OCI-M1 (cell line): Measurements from ENCODE around the gene CCDC91.
A peak's percentile ranks its signal among the peaks of the same experiment; 100 is the strongest.
"Not testable (repeated sequence)": the region's sequence is repeated elsewhere in the genome, so short reads cannot be mapped to it uniquely, and the experiment has no call there.

Experiments
- DNase-seq: peaks from one replicate; lab custom pipeline; 2025; lab: John Stamatoyannopoulos, UW

The CCDC91 gene

GRCh38 chr12:28232211-28232928 lies 42.1 kb downstream of the CCDC91 start:
- no peak for DNase-seq

DNA sequence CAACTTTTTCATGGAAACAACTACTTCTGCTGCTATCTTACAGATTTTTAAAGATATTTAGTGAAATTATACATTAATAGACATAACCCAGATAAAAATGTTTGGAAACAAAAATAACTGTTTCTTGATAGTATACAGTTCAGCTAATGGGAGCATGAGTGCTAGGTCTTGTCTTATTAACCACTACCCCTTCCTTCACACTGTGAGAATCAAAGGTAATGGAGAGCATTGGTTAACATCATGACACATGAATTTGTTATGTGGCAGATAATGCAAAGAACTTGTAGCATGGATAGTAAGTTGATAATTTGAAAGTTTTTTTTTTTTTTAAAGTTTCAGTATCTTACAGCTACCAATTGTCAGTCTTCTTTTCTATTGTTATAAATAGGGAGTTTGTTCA lies 44.2 kb downstream of the CCDC91 start:
- DNase-seq, result peak; percentile 65

DNA sequence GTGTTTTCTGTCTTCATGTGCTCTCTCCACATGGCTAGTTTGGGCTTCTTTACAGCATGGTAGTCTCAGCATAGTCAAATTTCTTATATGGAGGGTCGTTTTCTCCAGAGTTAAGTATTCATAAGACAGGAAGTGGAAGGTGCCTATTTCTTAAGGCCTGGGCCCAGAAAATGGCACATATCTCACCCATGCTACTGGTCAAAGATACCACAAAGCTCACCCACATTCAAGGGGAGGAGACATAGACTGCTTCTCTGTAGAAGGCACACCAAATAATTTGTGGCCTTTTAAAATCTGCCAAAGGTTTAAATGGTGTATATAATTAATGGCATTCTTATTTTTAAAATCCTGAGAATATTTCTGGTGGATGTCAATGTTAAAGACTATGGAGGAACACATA lies 44.8 kb downstream of the CCDC91 start:
- peak; percentile 75 for DNase-seq

GRCh38 chr12:28235985-28236384 lies 45.7 kb downstream of the CCDC91 start:
- no peak for DNase-seq

DNA sequence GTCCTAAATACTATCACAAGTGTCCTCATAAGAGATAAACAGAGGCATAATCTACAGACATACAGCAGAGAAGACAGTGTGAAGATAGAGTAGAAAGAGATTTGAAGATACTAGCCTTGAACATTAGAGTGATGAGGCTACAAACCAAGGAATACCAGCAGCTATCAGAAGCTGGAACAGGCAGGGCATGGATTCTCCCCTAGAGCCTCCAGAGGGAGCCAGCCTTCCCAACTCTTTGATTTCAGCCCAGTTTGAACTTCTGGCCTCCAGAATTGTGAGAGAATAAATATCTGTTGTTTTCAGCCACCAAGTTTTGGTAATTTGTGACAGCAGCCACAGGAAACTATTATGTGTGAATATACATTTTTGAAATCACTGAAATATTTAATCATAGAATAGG lies 47.2 kb downstream of the CCDC91 start:
- DNase-seq, result peak; percentile 46

DNA sequence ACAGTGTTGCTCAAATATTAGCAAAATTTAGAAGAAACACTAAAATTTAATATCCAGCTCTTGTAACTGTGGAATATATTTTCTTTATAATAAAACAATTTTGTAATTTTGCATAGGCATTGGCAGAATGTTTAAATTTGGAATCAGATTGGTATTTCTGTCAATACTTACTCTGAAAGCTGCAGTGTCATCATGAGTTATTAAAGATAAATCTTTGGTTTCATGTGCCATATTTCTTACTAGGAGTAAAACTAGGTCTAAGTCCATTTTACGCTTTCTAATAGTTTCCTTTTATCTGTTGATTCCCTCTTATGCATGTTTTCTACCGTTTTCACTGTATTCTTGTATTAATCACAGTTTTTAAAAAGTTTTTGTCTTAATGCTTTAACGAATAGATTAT lies 49.7 kb downstream of the CCDC91 start:
- DNase-seq, result peak; percentile 33

DNA sequence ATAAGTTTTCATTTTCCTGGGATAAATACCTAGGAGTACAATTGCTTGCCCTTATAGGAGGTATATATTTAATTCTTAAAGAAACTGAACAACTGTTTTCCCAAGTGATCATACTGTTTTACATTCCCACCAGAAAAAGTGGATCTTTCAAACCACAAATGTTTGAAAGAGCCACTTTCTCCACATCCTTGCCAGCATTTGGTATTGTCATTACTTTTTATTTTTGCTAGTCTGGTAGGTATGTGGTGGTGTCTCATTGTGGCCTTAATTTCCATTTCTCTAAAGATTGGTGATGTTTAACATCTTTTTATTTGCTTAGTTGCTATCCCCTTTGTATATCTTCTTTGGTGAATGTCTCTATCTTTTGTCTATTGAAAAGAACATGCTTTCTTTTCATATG lies 50.6 kb downstream of the CCDC91 start:
- no peak for DNase-seq

DNA sequence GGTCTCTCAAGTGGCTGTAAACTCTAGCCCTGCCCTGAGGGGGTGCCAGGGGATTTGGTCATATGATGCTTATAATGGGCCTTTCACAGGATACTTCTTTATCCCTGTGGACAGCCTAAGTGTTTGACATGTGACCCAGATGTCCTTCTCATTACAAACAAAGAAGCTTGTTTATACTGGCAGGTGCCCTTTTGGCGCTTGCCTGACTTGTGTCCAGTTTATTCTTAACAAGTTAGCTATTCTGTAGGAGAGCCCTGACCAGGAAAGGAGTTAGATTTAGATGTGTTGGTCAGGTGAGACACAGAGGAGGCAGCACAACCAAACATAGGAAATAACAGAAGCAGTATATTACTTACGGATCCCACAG lies 51.9 kb downstream of the CCDC91 start:
- DNase-seq, result peak; percentile 76

GRCh38 chr12:28242496-28243309 lies 52.4 kb downstream of the CCDC91 start:
- peak; percentile 96 for DNase-seq

- DNase-seq, result no peak
Observed at GRCh38 chr12:28243310-28243633, 53.0 kb downstream of the CCDC91 start.

- DNase-seq, result no peak
Observed at GRCh38 chr12:28247806-28248205, 57.5 kb downstream of the CCDC91 start.

DNA sequence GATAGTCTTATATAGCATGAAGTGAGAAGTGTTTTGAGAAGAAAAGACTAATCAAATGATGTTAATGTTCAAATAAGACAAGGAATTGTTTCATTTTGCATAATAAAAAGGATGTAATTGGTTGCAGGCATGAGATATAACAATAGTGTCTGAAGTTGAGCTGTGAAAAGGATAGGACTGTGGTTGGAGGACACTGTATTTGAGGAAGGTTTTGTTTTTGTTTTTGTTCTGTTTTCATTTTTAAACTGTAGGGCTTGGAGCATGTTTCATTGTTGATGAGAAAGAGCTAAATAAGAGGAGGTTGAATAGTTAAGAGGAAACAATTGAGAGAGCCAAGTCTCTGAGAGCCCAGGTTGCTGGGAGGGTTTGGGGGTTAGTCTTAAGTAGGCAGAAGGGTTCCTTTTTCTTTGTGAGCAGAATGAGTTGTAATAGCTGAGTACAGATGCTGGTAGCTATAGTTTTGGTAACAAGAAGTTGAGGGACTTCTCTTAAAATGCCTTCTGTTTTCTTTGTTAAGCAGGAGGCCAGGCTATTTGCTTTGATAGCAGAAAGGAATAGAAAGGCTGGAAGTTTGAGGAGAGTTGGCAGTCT lies 58.4 kb downstream of the CCDC91 start:
- peak; percentile 45 for DNase-seq

DNA sequence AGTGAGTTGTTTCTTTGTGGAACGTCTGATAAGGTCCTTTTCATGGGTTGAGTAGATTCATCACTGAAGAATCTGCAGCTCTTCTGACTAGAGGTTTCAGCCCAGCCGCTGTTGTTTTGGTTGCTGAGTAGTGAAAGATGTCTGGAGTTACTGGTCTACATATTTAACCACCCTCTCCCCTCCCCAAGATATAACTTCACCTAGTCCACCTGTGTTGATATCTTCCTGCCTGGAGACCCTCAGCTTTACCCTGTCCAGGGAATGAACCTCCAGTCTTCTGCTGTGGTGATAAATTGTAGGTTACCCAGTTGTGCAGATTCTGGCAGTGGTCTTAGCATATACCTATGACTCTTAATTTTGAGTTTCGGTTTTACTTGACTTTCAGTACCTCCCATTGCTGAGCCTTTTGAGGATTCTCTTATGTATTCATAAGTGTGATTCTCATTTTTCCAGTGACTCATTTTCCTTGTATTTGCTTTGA lies 62.9 kb downstream of the CCDC91 start:
- no peak for DNase-seq

- DNase-seq, result no peak
Observed at GRCh38 chr12:28257411-28257810, 67.2 kb downstream of the CCDC91 start.

GRCh38 chr12:28258998-28259397 lies 68.7 kb downstream of the CCDC91 start:
- DNase-seq, result no peak

DNA sequence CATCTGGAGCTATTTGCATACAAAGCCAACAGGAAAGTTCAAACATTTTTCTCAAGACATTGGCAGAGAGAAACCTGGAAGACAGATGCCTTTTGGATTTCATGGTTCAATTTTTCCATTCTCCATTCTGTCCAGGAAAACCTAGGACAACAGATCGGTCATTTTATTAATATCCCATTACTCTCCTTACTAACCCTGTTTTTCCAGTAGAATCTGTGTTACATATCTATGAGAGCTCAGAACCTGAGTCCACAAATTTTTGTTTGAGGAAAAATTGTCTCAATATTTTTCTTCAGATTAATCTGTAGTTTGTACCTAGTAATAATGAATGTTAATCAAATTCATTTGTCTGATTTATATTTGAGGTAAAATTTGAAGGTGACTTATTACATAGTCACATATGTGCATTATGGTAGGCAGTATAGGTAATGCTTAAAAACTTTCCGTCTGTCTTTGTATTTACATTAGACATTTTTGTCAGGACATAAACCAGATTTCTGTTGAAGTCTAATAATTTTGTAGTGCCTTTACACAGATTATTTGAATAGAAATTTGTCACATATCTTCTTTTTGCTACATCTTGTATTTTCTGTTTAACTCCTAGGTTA lies 75.3 kb downstream of the CCDC91 start:
- no peak for DNase-seq

- DNase-seq, result not testable (repeated sequence)
Observed at GRCh38 chr12:28267920-28268607, 77.8 kb downstream of the CCDC91 start.

- no peak for DNase-seq
Observed at GRCh38 chr12:28268608-28269229, 78.5 kb downstream of the CCDC91 start.

DNA sequence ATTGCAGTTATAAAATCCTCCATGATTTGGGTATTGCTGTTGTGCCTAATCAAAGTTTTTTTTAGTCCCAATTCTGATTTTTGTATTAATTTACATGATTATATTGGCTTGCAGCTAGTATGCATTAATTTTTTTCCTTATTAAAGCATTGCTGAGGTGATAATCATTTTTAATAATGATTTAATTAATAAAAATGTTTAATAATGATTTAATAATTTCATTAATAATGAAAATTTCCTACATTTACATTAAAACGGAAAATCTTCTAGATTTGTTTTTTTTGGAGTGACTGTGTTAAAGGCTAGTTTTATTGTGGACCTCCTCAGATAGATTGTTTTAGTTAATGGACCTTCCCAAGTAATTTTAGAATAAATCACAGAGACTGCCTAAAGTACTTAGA lies 79.6 kb downstream of the CCDC91 start:
- DNase-seq, result no peak

DNA sequence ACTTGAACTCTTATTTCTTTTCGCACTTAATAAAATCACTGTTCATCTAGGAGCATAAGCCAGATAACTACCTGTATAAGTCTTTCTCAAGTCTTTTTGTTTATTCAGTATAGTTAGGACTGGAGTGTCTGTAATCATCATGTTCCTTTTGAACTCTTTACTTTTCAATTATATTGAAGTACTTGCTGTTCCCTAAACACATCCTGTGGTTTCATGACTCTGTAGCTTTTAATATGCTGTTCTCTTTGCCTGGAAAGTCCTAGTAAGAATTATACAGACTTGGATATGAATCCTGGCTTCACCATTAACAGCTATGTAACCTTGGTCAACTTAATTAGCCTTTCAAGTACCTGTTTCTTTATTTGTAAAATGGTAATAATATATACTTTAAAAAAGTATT lies 88.2 kb downstream of the CCDC91 start:
- no peak for DNase-seq

- DNase-seq, result no peak
Observed at GRCh38 chr12:28278960-28279359, 88.7 kb downstream of the CCDC91 start.

DNA sequence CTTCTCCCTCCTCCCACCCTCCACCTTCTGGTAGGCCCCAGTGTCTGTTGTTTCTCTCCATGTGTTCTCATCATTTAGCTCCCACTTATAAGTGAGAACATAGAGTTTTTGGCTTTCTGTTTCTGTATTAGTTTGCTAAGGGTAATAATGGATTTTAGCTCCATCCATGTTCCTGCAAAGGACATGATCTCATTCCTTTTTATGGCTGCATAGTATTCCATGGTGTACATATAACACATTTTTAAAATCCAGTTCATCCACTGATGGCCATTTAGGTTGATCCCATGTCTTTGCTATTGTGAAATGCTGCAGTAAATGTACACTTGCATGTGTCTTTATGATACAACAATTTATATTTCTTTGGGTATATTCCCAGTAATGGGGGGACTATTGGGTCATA lies 96.1 kb downstream of the CCDC91 start:
- DNase-seq, result no peak
